HL-60 (cell line): ENCODE results near the gene BABAM2.

ENCODE experiments used
- CTCF ChIP-seq: IDR thresholded peaks from one replicate; pipeline ENCODE4 v1.5.1; 2011; ENCODE audit warnings: low read length, control low read depth, inconsistent platforms; ENCODE audit not compliant: insufficient read depth
- GABPA ChIP-seq: IDR thresholded peaks from 2 replicates; pipeline ENCODE4 v1.6.1; 2012; ENCODE audit warnings: low read depth
- REST ChIP-seq: IDR thresholded peaks from 2 replicates; pipeline ENCODE4 v1.6.1; 2012; ENCODE audit warnings: low read depth; ENCODE audit not compliant: insufficient replicate concordance
- SPI1 ChIP-seq: IDR thresholded peaks from 2 replicates; pipeline ENCODE4 v1.6.1; 2012; ENCODE audit warnings: low read depth, mild to moderate bottlenecking, borderline replicate concordance

- TF ChIP-seq GABPA (no peak), CTCF (no peak), REST (no peak), SPI1 (no peak)
Measured at GRCh38 chr2:27980242-27980641, 89.7 kb downstream of the BABAM2 start.
